HG03457 (cell line): Measurements from ENCODE around the gene ARL8B.
A peak's percentile ranks its signal among the peaks of the same experiment; 100 is the strongest.
"Not testable (repeated sequence)": the region's sequence is repeated elsewhere in the genome, so short reads cannot be mapped to it uniquely, and the experiment has no call there.

Experiments
- ATAC-seq: cut with Tn5 transposase; IDR thresholded peaks from one replicate; pipeline ENCODE4 v1.9.1; 2021; ENCODE audit warnings: moderate number of reproducible peaks; ENCODE audit not compliant: unreplicated experiment

Gene ARL8B

GRCh38 chr3:5122030-5122740 lies at the start of gene ARL8B:
TSS of gene ARL8B (plus strand) at chr3:5122292. CDS start at chr3:5122466, 174 bp downstream.
- ATAC-seq = peak; percentile 98

- ATAC-seq = no peak
Measured at GRCh38 chr3:5073374-5074085, 48.6 kb upstream of the ARL8B start.

- no peak for ATAC-seq
Measured at GRCh38 chr3:5078151-5078550, 43.9 kb upstream of the ARL8B start.

- no peak for ATAC-seq
Measured at GRCh38 chr3:5079761-5080160, 42.3 kb upstream of the ARL8B start.

- no peak for ATAC-seq
Measured at GRCh38 chr3:5080779-5081550, 41.1 kb upstream of the ARL8B start.

GRCh38 chr3:5081973-5082788 lies 39.9 kb upstream of the ARL8B start:
- not testable (repeated sequence) for ATAC-seq

GRCh38 chr3:5082789-5083115 lies 39.3 kb upstream of the ARL8B start:
- no peak for ATAC-seq

- no peak for ATAC-seq
Measured at GRCh38 chr3:5084224-5084623, 37.9 kb upstream of the ARL8B start.

GRCh38 chr3:5086708-5087107 lies 35.4 kb upstream of the ARL8B start:
- ATAC-seq = no peak

GRCh38 chr3:5087209-5087608 lies 34.9 kb upstream of the ARL8B start:
- no peak for ATAC-seq

GRCh38 chr3:5090197-5090596 lies 31.9 kb upstream of the ARL8B start:
- ATAC-seq = no peak

GRCh38 chr3:5092018-5092417 lies 30.1 kb upstream of the ARL8B start:
- no peak for ATAC-seq

GRCh38 chr3:5093731-5094130 lies 28.4 kb upstream of the ARL8B start:
- ATAC-seq = no peak

- no peak for ATAC-seq
Measured at GRCh38 chr3:5095886-5096285, 26.2 kb upstream of the ARL8B start.

GRCh38 chr3:5096336-5097008 lies 25.6 kb upstream of the ARL8B start:
- ATAC-seq = no peak

- ATAC-seq = no peak
Measured at GRCh38 chr3:5098346-5098745, 23.7 kb upstream of the ARL8B start.

GRCh38 chr3:5102532-5102931 lies 19.6 kb upstream of the ARL8B start:
- ATAC-seq = no peak

- ATAC-seq = no peak
Measured at GRCh38 chr3:5103743-5104142, 18.3 kb upstream of the ARL8B start.

- ATAC-seq = no peak
Measured at GRCh38 chr3:5105050-5105449, 17.0 kb upstream of the ARL8B start.

GRCh38 chr3:5106371-5106770 lies 15.7 kb upstream of the ARL8B start:
- ATAC-seq = not testable (repeated sequence)
